DND-41 (cell line): ENCODE data around the gene RAD21L1.

ENCODE experiments used
- ATAC-seq: fragments of 200-7000 bp; cut with Tn5 transposase; 3 replicates; pipeline ENCODE4 v1.9.1; 2021; ENCODE audit warnings: low read depth; ENCODE audit not compliant: insufficient read depth
- DNase-seq: peaks from one replicate; pipeline ENCODE4 v3.0.0-alpha.2; 2020
- H2AFZ ChIP-seq: 2 replicates; pipeline ENCODE4 v1.6.0; 2012; ENCODE audit warnings: low read depth, low read length
- H3K27ac ChIP-seq: 2 replicates; pipeline ENCODE4 v1.5.1; 2012; ENCODE audit warnings: low read length, inconsistent platforms
- H3K27me3 ChIP-seq: fragments of 200-600 bp; sonication (generic); 2 replicates; pipeline ENCODE4 v1.6.0; 2012; ENCODE audit warnings: low read length, mild to moderate bottlenecking, inconsistent platforms; ENCODE audit not compliant: insufficient read depth, poor library complexity
- H3K36me3 ChIP-seq: 2 replicates; pipeline ENCODE4 v1.5.1; 2012; ENCODE audit warnings: low read length, inconsistent platforms; ENCODE audit not compliant: insufficient read depth
- H3K4me1 ChIP-seq: 2 replicates; pipeline ENCODE4 v1.5.1; 2012; ENCODE audit warnings: mild to moderate bottlenecking, low read length; ENCODE audit not compliant: insufficient read depth
- H3K4me2 ChIP-seq: 2 replicates; pipeline ENCODE4 v1.6.0; 2012; ENCODE audit warnings: mild to moderate bottlenecking, moderate library complexity, low read length, inconsistent platforms; ENCODE audit not compliant: insufficient read depth
- H3K4me3 ChIP-seq, 2 experiments: fragments of 200-600 bp in 1 of 2; shearing (Covaris generic) in 1 of 2; 2 replicates each; pipeline ENCODE4 v1.5.1; 2012 to 2016; ENCODE audit warnings: inconsistent platforms in 2 of 2, low read length in 2 of 2, mild to moderate bottlenecking in 2 of 2, low read depth in 1 of 2, moderate library complexity in 1 of 2
- H3K79me2 ChIP-seq: 2 replicates; pipeline ENCODE4 v1.6.0; 2012; ENCODE audit warnings: low read length, inconsistent platforms; ENCODE audit not compliant: insufficient read depth
- H3K9ac ChIP-seq: 2 replicates; pipeline ENCODE4 v1.6.0; 2012; ENCODE audit warnings: low read depth, mild to moderate bottlenecking, inconsistent platforms, low read length, moderate library complexity
- H3K9me3 ChIP-seq: 2 replicates; pipeline ENCODE4 v1.5.1; 2012; ENCODE audit warnings: low read length, moderate library complexity, mild to moderate bottlenecking, inconsistent platforms; ENCODE audit not compliant: insufficient read depth, severe bottlenecking
- H4K20me1 ChIP-seq: 2 replicates; pipeline ENCODE4 v1.6.0; 2012; ENCODE audit warnings: low read length; ENCODE audit not compliant: insufficient read depth
- EZH2 ChIP-seq: IDR thresholded peaks from 3 replicates; pipeline ENCODE4 v1.6.1; 2012; ENCODE audit warnings: borderline replicate concordance, low read depth, mild to moderate bottlenecking, moderate library complexity, low read length, inconsistent platforms; ENCODE audit not compliant: severe bottlenecking
- TF ChIP-seq, protein P1 (sequence below): IDR thresholded peaks from 2 replicates; pipeline ENCODE4 v1.5.1; 2012; ENCODE audit warnings: borderline replicate concordance, low read length, moderate library complexity, mild to moderate bottlenecking; ENCODE audit not compliant: poor library complexity, severe bottlenecking; ENCODE audit errors: extremely low read depth

RAD21L1 gene

DNA sequence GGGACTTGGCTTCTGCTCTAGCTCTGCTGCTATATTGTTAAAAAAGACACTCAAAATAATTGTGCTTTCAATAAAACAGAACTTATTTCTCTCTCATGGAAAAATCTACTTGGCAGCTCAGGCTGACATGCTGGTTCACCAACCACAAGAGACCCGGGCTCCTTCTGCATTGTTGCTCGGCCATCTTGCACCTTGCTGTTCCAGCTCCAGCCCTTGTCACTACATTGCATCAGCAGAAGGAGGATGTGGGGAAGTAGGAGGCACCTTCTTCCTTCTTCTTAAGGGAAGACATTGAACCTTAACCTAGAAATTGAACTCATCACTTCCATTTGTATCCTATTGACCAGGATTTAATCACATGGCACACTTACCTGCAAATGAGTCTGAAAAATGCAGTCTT lies 29.2 kb upstream of the RAD21L1 start:
- TF ChIP-seq, protein P1, sequence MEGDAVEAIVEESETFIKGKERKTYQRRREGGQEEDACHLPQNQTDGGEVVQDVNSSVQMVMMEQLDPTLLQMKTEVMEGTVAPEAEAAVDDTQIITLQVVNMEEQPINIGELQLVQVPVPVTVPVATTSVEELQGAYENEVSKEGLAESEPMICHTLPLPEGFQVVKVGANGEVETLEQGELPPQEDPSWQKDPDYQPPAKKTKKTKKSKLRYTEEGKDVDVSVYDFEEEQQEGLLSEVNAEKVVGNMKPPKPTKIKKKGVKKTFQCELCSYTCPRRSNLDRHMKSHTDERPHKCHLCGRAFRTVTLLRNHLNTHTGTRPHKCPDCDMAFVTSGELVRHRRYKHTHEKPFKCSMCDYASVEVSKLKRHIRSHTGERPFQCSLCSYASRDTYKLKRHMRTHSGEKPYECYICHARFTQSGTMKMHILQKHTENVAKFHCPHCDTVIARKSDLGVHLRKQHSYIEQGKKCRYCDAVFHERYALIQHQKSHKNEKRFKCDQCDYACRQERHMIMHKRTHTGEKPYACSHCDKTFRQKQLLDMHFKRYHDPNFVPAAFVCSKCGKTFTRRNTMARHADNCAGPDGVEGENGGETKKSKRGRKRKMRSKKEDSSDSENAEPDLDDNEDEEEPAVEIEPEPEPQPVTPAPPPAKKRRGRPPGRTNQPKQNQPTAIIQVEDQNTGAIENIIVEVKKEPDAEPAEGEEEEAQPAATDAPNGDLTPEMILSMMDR = no peak
- TF ChIP-seq EZH2 = no peak
- H3K27ac ChIP-seq = no peak overlapping the region
- no peak overlapping the region for H3K4me2 ChIP-seq
- no peaks in the 10 kb centered on the region for H3K4me1 ChIP-seq
- H3K4me3 ChIP-seq = no peak overlapping the region
- no peak for ATAC-seq
- 0 out of 2 replicates have a peak, but pooled peaks cover 4% of the 10 kb centered on the region for H4K20me1 ChIP-seq
- no peak overlapping the region for H3K9ac ChIP-seq
- H3K36me3 ChIP-seq = no peaks in the 10 kb centered on the region
- H2AFZ ChIP-seq = no peak overlapping the region
- H3K79me2 ChIP-seq = no peaks in the 10 kb centered on the region
- no peak for DNase-seq
- H3K27me3 ChIP-seq = no peaks in the 10 kb centered on the region
- H3K9me3 ChIP-seq = peaks cover 2% of the 10 kb centered on the region

- H3K9ac ChIP-seq = no peak overlapping the region
- ATAC-seq (no peak), DNase-seq (no peak)
- no peak overlapping the region for H2AFZ ChIP-seq
- H3K4me2 ChIP-seq = no peak overlapping the region
- H3K4me3 ChIP-seq = no peak overlapping the region
- no peaks in the 10 kb centered on the region for H3K79me2 ChIP-seq
- 0 out of 2 replicates have a peak, but pooled peaks cover 4% of the 10 kb centered on the region for H4K20me1 ChIP-seq
- H3K27me3 ChIP-seq = no peaks in the 10 kb centered on the region
- no peaks in the 10 kb centered on the region for H3K36me3 ChIP-seq
- TF ChIP-seq, protein P1 = no peak
- TF ChIP-seq EZH2 = no peak
- H3K27ac ChIP-seq = no peak overlapping the region
- no peaks in the 10 kb centered on the region for H3K4me1 ChIP-seq
- peaks cover 2% of the 10 kb centered on the region for H3K9me3 ChIP-seq
Measured at GRCh38 chr20:1197801-1198200, 28.0 kb upstream of the RAD21L1 start.

- no peak for ATAC-seq
- no peak overlapping the region for H3K9ac ChIP-seq
Measured at GRCh38 chr20:1198751-1199150, 27.1 kb upstream of the RAD21L1 start.

More at GRCh38 chr20:1198751-1199150, 27.1 kb upstream of the RAD21L1 start:
- Histone ChIP-seq H3K4me1 (no peaks in the 10 kb centered on the region), H2AFZ (no peak overlapping the region), H3K27me3 (no peaks in the 10 kb centered on the region), H3K4me2 (no peak overlapping the region), H3K4me3 (no peak overlapping the region), H4K20me1 (0 out of 2 replicates have a peak, but pooled peaks cover 4% of the 10 kb centered on the region), H3K79me2 (no peaks in the 10 kb centered on the region), H3K9me3 (peaks cover 2% of the 10 kb centered on the region), H3K27ac (no peak overlapping the region), H3K36me3 (no peaks in the 10 kb centered on the region)
- TF ChIP-seq, protein P1 = no peak
- no peak for TF ChIP-seq EZH2
- no peak for DNase-seq
